ENCODE measurements around the gene A2M. TPM values are rescaled to one million over a fixed set of nuclear protein-coding genes. Genes with fewer than 3 reads are reported as not detected.

Gene A2M
- total RNA-seq, 1 experiment from 2014 or later, result not detected

DNA sequence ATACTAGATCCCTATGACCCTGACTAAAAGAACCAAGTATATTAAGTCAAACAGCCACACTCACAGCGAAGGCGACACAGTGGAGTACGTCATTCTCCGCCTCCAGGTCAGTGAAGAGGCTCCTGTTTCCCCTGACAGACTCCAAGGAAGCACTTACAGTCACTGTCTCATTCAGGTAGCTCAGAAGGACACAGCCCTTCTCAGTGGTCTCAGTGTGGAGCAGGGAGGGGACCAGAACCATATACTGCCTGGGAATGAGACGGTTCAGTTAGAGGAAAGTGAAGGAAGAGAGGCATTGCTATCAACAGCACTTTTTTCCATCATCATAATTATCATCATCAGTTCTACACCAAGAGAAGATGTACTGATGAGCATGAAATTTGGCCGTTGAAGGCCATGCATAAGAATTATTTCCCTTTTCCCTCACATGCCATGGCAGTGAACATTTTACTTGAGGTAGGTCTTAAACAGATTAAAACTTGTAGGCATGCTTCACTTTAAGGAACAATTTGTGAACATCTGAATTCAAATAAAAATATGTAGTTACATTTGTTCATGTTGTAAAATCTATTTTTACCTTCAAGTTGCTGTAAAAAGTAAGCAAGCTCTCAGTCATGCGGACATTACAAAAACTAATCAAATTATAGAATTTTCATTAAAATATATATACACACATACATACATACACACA, 2.3 kb downstream of the A2M start:
- Histone ChIP-seq H3K27me3 (ENCODE audit: low read length) (no peaks in the 10 kb centered on the region), H3K36me3 (ENCODE audit: insufficient read depth, low read length) (no peaks in the 10 kb centered on the region), H3K9ac (ENCODE audit: low read length) (no peak overlapping the region), H3K79me2 (ENCODE audit: low read length) (no peaks in the 10 kb centered on the region), H3K4me1 (ENCODE audit: low read length) (no peaks in the 10 kb centered on the region), H2AFZ (ENCODE audit: low read length) (no peak overlapping the region), H3K9me2 (replicated peaks; ENCODE audit: insufficient read depth, low read length) (no peaks in the 10 kb centered on the region), H3K27ac (ENCODE audit: low read length) (no peak overlapping the region), H3K4me2 (ENCODE audit: low read depth, low read length, poor library complexity, severe bottlenecking) (no peak overlapping the region), H3K9me3 (ENCODE audit: low read length) (no peaks in the 10 kb centered on the region), H3K4me3 (ENCODE audit: low read length) (no peak overlapping the region), H4K20me1 (ENCODE audit: insufficient read depth, low read depth, low read length) (no peaks in the 10 kb centered on the region)
- no peak for DNase-seq

DNA sequence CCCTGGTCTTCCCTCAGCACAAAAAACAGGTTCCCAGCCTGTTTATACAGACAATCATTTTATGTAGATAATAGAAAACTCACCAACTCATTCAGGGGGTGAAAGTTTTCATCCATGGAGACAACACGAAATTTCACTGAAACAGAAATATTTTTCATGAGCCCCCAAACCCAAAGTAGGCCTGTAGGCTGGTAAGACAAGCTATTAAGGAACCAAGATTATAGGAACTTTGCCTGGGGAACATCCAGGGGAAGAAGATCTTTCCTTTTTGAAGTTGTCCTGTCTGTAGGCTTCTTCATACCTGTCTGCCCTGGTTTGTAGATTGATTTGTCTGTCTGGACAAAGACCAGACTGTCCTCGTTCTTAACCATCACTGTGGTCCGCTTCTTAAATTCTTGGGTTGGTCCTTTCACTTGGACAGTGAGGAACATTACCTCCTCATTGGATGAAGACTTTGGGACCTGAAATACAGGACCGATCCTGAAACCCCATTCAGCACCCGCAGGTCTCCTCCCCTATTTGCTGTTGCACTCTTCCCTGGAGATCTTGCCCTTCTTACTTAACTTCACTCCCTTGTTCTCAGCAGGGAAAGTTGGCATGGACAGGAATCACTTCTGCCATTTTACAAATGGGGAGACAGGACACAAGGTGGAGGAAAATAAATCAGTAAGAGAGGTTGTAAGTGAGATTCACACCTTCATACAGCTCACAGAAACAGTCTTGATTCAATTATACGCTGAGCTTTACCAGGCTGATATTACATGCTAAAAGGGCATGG, 3.5 kb downstream of the A2M start:
- no peak overlapping the region for H3K27ac ChIP-seq (ENCODE audit: low read length)
- H3K79me2 ChIP-seq (ENCODE audit: low read length), result no peaks in the 10 kb centered on the region
- H3K4me3 ChIP-seq (ENCODE audit: low read length), result no peak overlapping the region
- no peak overlapping the region for H3K4me2 ChIP-seq (ENCODE audit: low read depth, low read length, poor library complexity, severe bottlenecking)
- no peaks in the 10 kb centered on the region for H3K27me3 ChIP-seq (ENCODE audit: low read length)
- H3K4me1 ChIP-seq (ENCODE audit: low read length), result no peaks in the 10 kb centered on the region
- no peak overlapping the region for H2AFZ ChIP-seq (ENCODE audit: low read length)
- no peaks in the 10 kb centered on the region for H4K20me1 ChIP-seq (ENCODE audit: insufficient read depth, low read depth, low read length)
- no peak overlapping the region for H3K9ac ChIP-seq (ENCODE audit: low read length)
- no peaks in the 10 kb centered on the region for H3K9me3 ChIP-seq (ENCODE audit: low read length)
- H3K36me3 ChIP-seq (ENCODE audit: insufficient read depth, low read length), result no peaks in the 10 kb centered on the region
- no peak for DNase-seq
- H3K9me2 ChIP-seq (replicated peaks; ENCODE audit: insufficient read depth, low read length), result no peaks in the 10 kb centered on the region

DNA sequence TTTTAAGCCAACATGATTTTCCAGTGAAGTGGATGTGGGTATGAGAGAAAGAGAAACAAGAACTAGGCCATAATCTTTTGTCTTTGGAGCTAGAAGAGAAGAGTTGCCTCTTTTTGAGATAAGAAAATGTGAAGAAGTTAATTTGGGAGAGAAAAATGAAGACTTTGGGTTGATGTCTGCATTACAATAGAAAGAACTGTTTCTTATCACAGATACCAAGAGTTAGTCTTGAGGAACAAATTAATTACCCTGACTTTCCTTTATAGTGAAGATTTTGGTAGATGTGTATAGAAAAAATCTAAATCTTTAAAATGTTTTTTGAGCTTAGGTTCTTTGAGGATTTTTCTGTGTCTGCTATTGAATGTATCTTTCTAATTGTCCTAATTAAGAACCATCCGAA, 4.2 kb downstream of the A2M start:
- Histone ChIP-seq H4K20me1 (ENCODE audit: insufficient read depth, low read depth, low read length) (no peaks in the 10 kb centered on the region), H3K4me2 (ENCODE audit: low read depth, low read length, poor library complexity, severe bottlenecking) (no peak overlapping the region), H3K27me3 (ENCODE audit: low read length) (no peaks in the 10 kb centered on the region), H3K27ac (ENCODE audit: low read length) (no peak overlapping the region), H2AFZ (ENCODE audit: low read length) (no peak overlapping the region), H3K36me3 (ENCODE audit: insufficient read depth, low read length) (no peaks in the 10 kb centered on the region), H3K79me2 (ENCODE audit: low read length) (no peaks in the 10 kb centered on the region), H3K9me3 (ENCODE audit: low read length) (no peaks in the 10 kb centered on the region), H3K9me2 (replicated peaks; ENCODE audit: insufficient read depth, low read length) (no peaks in the 10 kb centered on the region), H3K4me3 (ENCODE audit: low read length) (no peak overlapping the region), H3K4me1 (ENCODE audit: low read length) (no peaks in the 10 kb centered on the region), H3K9ac (ENCODE audit: low read length) (no peak overlapping the region)
- DNase-seq, result no peak

DNA sequence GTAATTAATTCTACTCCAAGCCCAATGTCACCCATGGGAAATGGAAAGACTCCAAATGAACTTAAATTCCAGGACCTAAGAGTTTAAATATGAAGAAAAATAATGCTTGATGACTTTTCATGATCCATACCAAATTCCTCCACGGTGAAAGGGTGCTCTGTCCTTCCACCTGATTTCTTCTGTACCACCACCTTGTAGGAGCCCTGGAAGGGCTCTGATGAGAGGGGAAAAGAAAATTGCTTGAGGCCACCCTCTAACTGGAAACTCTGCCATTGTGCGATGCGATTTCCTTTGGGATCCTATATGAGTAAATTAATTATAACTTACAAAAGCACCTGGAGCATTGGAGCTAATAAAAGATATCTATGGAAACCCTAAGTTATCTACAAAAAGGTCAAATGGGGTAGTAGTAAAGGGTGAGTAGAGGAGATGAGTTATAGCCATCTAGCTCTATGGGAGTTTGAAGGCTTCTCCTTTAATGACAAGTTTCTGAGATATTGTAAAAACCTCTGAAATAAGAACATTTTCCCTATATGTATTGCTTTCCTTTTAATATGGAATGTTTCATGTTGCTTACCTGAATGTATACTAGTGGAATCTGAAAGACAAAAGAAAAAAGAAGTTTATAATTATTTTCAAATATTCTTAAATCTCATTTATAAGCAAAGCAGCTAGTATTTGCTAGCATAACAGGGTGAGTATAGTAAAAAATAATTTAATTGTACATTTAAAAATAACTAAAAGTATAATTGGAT, 5.8 kb downstream of the A2M start:
- no peaks in the 10 kb centered on the region for H3K79me2 ChIP-seq (ENCODE audit: low read length)
- no peak overlapping the region for H3K9ac ChIP-seq (ENCODE audit: low read length)
- no peak for DNase-seq
- no peaks in the 10 kb centered on the region for H3K4me1 ChIP-seq (ENCODE audit: low read length)
- H2AFZ ChIP-seq (ENCODE audit: low read length), result no peak overlapping the region
- H3K9me2 ChIP-seq (replicated peaks; ENCODE audit: insufficient read depth, low read length), result no peaks in the 10 kb centered on the region
- no peak overlapping the region for H3K4me2 ChIP-seq (ENCODE audit: low read depth, low read length, poor library complexity, severe bottlenecking)
- H3K27me3 ChIP-seq (ENCODE audit: low read length), result no peaks in the 10 kb centered on the region
- H3K4me3 ChIP-seq (ENCODE audit: low read length), result no peak overlapping the region
- no peaks in the 10 kb centered on the region for H4K20me1 ChIP-seq (ENCODE audit: insufficient read depth, low read depth, low read length)
- H3K27ac ChIP-seq (ENCODE audit: low read length), result no peak overlapping the region
- no peaks in the 10 kb centered on the region for H3K9me3 ChIP-seq (ENCODE audit: low read length)
- H3K36me3 ChIP-seq (ENCODE audit: insufficient read depth, low read length), result no peaks in the 10 kb centered on the region

DNA sequence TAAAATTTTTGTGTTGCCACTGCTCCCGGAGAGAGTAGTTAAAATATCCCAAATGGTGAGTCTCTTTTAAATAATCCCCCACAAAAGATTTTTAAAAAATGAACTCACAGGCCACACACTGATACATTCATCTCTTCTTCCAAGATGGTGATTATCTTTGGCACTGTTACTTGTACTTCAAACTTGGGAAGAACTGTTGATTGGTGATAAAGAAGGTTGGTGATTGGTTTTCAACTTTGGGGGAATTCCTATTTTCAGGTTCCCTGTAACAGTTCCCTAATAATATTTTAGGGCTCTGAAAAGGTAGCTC, 6.6 kb downstream of the A2M start:
- Histone ChIP-seq H3K4me2 (ENCODE audit: low read depth, low read length, poor library complexity, severe bottlenecking) (no peak overlapping the region), H3K27ac (ENCODE audit: low read length) (no peak overlapping the region), H2AFZ (ENCODE audit: low read length) (no peak overlapping the region), H3K9me3 (ENCODE audit: low read length) (no peaks in the 10 kb centered on the region), H3K9ac (ENCODE audit: low read length) (no peak overlapping the region), H3K9me2 (replicated peaks; ENCODE audit: insufficient read depth, low read length) (no peaks in the 10 kb centered on the region), H3K27me3 (ENCODE audit: low read length) (no peaks in the 10 kb centered on the region), H3K4me3 (ENCODE audit: low read length) (no peak overlapping the region), H3K36me3 (ENCODE audit: insufficient read depth, low read length) (no peaks in the 10 kb centered on the region), H4K20me1 (ENCODE audit: insufficient read depth, low read depth, low read length) (no peaks in the 10 kb centered on the region), H3K79me2 (ENCODE audit: low read length) (no peaks in the 10 kb centered on the region), H3K4me1 (ENCODE audit: low read length) (no peaks in the 10 kb centered on the region)
- no peak for DNase-seq

DNA sequence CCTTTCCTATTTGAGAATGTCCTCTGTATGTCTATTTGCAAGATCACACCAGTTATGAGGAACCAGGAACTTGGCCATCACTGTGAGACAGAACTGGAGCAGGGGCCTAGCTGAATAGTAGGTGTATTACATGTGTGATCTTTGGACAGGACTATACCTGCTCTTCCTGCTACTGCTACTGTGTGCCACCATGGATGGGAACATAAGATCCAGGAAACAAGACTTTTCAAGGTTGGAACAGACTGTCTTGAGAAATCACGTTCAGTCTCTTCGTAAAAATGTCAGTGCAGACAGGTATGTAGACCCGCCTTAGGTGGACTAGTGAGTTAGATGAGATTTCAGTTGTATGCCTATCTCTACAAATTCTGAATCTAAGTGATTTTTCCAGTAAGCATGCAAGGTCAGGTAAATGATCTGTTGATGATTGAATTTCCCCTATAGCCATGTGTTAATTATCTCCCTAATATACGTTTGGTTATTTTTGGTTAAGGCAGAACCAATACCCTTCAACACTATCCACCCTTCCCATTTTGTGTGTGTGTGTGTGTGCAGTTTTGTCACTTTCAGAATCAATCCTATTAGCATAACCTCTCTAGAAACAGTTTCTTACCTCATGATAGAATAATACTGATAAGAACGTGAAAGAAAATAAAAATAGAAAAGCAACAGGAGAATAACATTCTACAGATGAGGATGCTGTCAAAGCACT, 7.1 kb downstream of the A2M start:
- Histone ChIP-seq H3K36me3 (ENCODE audit: insufficient read depth, low read length) (no peaks in the 10 kb centered on the region), H3K9ac (ENCODE audit: low read length) (no peak overlapping the region), H3K27ac (ENCODE audit: low read length) (no peak overlapping the region), H3K4me1 (ENCODE audit: low read length) (no peaks in the 10 kb centered on the region), H4K20me1 (ENCODE audit: insufficient read depth, low read depth, low read length) (no peaks in the 10 kb centered on the region), H3K79me2 (ENCODE audit: low read length) (no peaks in the 10 kb centered on the region), H3K4me3 (ENCODE audit: low read length) (no peak overlapping the region), H3K9me3 (ENCODE audit: low read length) (no peaks in the 10 kb centered on the region), H2AFZ (ENCODE audit: low read length) (no peak overlapping the region), H3K4me2 (ENCODE audit: low read depth, low read length, poor library complexity, severe bottlenecking) (no peak overlapping the region), H3K9me2 (replicated peaks; ENCODE audit: insufficient read depth, low read length) (no peaks in the 10 kb centered on the region), H3K27me3 (ENCODE audit: low read length) (no peaks in the 10 kb centered on the region)
- DNase-seq, result no peak

DNA sequence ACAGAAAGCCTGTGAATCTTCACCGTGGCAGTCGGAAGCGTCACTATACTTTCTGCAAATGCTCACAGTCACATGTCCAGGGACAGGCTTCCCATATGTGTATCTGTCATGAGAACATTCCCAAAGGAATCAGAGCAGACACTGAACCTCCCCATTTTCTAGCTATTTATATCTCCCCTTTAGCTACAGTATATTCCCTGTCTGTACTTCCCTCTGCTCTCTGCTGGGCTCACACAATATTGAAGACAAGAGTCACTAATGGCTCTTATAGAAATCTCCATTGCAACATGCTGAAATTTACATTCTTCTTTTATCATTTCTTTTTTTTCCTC, 8.2 kb downstream of the A2M start:
- no peak overlapping the region for H3K4me2 ChIP-seq (ENCODE audit: low read depth, low read length, poor library complexity, severe bottlenecking)
- H3K9ac ChIP-seq (ENCODE audit: low read length), result no peak overlapping the region
- H3K9me2 ChIP-seq (replicated peaks; ENCODE audit: insufficient read depth, low read length), result no peaks in the 10 kb centered on the region
- H4K20me1 ChIP-seq (ENCODE audit: insufficient read depth, low read depth, low read length), result no peaks in the 10 kb centered on the region
- H3K4me1 ChIP-seq (ENCODE audit: low read length), result no peaks in the 10 kb centered on the region
- H3K4me3 ChIP-seq (ENCODE audit: low read length), result no peak overlapping the region
- no peak overlapping the region for H3K27ac ChIP-seq (ENCODE audit: low read length)
- DNase-seq, result no peak
- no peaks in the 10 kb centered on the region for H3K9me3 ChIP-seq (ENCODE audit: low read length)
- H3K27me3 ChIP-seq (ENCODE audit: low read length), result no peaks in the 10 kb centered on the region
- H3K79me2 ChIP-seq (ENCODE audit: low read length), result no peaks in the 10 kb centered on the region
- H3K36me3 ChIP-seq (ENCODE audit: insufficient read depth, low read length), result no peaks in the 10 kb centered on the region
- H2AFZ ChIP-seq (ENCODE audit: low read length), result no peak overlapping the region

All from Karpas-422 (cell line).